NCI-H2171 (cell line): Measurements from ENCODE around the gene CCDC188.

Experiments used
- DNase-seq: peaks from one replicate; lab custom pipeline; 2025; lab: John Stamatoyannopoulos, UW

Gene CCDC188

DNA sequence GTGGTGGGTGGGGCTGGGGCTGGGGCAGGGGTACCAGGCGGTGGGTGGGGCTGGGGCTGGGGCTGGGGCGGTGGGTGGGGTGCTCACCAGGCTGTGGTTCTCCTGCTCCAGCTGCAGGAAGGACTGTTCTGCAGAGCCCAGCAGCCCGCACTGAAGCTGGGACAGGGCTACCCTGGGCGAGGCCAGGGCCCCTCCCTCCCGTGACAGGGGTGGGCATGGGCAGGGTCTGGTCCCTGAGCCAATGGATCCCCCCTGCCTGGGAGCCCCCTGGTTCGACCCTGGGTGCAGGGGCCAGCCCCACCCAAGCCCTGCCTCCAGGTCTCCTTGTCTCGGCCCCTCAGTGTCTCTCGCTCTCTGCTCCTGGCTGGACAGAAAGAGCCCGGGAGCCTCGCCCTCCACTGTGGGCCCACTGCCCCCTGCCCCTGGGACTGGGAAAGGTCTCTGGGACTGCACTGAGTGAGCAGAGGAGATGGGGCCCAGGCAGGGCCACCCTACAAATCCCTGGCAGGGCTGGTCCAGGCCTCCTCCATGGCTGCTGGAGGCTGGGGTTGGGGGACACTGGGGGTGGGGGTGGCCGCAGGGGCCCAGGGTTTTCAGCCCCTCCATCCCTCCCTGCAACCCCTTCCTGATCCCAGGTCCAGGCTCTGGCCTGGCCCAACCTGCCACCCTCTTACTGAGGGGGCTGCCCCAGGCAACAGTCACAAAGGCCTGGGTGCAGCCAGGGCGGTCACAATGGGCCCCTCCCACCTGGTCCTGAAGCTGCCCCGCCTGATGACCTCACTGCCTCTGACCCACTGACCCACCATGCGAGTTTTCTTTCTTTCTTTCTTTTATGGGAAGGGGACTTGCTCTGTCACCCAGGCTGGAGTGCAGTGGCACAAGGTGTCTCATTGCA lies at the start of gene CCDC188:
TSS of gene CCDC188 (minus strand) at position 675 of the 895 bp plus-strand sequence. CDS start at position 606, 69 bp downstream.
- DNase-seq: no peak

GRCh38 chr22:20199906-20200305 lies 49.1 kb upstream of the CCDC188 start:
- no peak for DNase-seq

DNA sequence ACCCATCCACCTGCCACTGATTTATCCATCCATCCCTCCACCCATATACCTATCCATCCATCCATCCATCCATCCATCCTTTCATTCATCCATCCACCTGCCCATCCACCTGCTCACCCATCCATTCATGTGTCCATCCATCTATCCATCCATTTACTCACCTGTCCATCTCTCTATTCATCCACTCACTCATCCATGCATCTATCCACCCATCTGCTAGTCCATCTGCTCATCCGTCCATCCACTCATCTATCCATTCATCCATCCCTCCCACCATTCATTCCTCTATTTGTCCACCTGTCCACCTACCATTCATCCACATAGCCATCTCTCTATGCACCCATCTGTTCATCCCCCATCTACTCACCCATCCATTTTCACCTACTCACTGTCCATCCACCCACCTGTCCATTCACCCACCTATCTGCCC lies 48.6 kb upstream of the CCDC188 start:
- no peak for DNase-seq

DNA sequence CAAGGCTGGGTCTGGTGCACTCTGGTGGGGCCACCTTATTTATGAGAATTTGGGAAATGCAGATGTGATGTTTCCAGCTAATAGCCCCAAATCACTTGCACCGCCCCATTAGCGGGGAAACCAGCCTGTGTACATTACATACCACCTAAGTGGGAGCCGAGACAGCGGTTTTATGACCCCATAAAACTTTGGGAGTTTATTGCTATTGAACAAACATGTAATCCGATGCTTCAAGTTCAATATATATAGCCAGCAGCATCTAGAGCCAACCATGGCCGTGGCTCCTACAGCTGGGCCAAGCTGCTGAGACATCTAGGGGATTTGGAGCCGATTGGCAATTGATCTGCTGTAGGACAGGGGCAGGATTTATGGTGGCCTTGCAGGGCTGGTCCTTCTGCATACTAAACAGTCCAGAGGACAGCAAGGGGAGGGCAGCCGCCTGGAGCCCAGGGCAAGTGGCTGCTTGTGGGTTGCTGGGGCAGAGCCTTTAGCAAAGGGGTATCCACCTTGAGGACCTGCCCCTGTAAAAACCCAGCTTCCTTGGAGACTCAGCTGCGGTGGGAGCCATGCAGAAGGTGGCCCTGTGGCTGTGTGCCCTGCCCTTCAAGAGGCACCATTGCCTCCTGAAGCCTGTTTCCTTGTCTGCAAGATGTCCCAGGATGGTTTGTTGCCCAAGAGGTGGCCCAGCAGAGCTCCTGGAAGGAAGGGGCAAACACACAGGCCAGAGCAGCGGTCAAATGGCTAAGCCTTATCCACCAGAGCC lies 47.9 kb upstream of the CCDC188 start:
- DNase-seq: no peak

DNA sequence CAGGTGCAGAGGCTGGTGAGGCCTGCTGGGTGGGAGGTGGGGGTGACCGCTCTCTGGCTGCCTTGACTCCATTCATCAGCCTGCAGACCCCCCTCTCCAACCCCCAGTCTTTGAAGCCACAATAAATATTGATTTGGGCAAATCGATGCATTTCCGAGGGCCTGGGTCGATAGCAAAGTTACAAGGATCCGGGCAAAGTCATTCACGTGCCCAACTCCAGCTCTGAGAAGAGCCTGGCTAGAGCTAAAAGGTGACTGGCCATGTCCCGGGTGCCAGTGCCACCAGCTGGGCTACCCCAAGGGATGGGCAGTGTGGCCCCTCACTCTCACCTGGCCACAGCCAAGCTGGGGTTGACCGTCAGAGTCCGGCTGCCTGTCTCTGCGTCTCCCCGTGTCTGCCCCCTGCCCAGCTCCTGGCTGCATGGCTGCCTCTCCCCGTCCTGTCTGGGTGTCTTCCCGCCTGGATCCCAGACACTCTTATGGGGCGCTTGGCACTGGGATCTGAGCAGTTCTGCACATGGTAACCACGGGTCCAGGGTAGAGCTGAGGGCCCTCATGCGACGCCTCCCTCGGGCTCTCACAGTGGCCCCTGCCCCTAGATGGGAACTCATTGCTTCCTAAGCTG lies 46.7 kb upstream of the CCDC188 start:
- no peak for DNase-seq

- no peak for DNase-seq
These were observed 45.4 kb upstream of the CCDC188 start for GRCh38 chr22:20196094-20196842.

- DNase-seq: no peak
These were observed 44.1 kb upstream of the CCDC188 start for GRCh38 chr22:20194681-20195593.

DNA sequence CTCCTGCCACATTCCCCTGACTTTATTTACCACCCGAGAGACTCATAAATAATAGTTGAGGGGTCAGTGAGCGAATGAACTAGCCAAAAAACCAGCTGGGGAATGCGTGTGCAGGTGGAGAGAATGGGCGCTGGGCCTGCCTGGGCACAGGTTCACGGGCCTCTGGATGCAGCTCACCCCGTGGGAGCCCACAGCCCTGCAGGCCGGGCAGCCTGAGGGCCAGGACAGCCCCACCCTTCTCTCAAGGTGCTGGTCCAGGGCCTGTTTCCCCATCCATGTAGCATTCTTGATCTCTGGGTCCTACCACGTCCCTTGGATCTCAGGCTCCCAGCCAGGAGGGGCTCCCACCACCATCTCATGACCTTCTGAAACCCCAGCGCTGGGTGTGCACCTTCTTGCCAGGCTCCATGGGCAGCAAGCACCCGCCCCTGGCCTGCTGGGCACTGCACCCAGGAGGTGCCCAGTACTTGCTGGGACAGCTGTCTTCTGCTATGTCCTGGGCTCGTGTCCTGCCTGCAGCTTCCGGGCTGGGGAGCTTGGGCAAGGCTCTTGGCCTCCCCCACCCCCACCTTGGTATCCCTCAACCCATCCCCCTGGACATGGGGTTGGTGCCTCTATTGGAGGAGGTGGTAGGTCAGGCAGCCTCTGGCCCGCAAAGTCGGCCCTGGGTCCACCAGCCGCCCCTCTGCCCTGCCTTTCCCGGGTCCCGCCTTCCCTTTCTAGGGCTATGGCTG lies 43.1 kb upstream of the CCDC188 start:
- no peak for DNase-seq

DNA sequence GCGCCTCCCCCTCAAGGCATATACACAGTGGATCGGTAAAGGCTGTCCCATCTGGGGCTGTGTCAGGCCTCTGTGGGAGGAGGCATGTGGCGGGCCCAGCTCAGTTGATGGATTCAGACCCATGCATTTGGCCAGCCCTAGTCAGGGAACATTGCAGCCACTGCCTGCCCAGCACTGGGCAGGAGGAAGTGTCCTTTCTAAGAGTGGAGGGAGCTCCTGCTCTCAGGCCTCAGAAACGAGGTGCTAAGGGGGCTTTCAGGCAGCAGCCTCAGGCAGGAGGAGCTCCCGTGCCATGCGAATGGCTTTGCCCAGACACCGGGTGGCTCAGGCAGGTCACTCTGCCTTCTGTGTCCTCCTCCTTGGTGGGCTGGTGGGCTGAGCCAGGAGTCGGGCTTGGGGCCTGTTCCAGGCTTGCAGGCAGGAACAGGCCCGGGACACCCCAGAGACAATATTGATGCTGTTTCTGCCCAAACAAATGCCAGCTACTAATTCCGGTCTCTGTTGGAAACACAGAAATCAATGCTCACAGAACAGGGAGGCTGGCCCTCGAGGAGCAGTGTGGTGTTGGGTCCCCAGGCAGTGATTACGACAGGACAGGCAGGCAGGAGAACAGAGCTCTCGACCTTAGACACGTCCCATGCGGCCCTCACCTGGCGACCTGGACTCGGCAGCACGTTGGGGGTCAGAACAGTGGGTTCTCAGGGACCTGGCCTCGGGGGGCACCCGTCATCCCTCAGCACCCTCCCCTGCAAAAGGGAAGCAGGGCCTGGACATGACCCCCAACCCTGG lies 42.3 kb upstream of the CCDC188 start:
- no peak for DNase-seq

- DNase-seq: no peak
These were observed 41.6 kb upstream of the CCDC188 start for GRCh38 chr22:20192293-20192971.

DNA sequence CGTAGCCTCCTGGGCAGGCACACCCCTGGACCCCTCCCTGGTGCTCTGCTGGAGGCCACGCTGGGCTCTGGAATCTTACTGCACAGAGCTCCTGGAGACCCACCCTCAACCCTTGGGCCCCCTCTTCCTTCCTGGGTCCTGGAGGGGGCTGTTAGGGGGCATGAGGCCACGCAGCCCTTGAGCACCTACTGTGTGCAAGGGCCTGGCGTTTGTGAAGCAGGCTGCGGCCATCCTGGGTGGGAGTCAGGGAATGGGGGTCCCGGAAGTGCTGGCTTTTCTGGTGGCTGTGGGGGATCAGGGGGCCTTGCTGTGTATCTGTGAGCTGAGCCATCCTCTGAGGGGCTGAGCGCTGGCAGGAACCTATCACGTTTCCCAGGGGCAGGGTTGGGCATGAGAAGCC lies 40.9 kb upstream of the CCDC188 start:
- DNase-seq: no peak

- no peak for DNase-seq
These were observed 40.2 kb upstream of the CCDC188 start for GRCh38 chr22:20191000-20191515.

DNA sequence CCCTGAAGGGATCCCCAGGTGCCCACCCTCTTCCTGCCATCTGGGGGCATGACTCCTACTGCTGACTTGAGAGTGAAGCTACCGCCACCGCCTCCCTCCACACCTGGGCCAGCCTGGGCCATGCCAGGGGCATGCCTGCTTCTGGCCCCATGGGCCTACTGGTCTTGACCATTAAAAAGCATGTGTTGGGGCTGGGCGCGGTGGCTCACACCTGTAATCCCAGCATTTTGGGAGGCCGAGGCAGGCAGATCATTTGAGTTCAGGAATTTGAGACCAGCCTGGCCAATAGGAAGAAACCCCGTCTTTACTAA lies 37.7 kb upstream of the CCDC188 start:
- DNase-seq: no peak

DNA sequence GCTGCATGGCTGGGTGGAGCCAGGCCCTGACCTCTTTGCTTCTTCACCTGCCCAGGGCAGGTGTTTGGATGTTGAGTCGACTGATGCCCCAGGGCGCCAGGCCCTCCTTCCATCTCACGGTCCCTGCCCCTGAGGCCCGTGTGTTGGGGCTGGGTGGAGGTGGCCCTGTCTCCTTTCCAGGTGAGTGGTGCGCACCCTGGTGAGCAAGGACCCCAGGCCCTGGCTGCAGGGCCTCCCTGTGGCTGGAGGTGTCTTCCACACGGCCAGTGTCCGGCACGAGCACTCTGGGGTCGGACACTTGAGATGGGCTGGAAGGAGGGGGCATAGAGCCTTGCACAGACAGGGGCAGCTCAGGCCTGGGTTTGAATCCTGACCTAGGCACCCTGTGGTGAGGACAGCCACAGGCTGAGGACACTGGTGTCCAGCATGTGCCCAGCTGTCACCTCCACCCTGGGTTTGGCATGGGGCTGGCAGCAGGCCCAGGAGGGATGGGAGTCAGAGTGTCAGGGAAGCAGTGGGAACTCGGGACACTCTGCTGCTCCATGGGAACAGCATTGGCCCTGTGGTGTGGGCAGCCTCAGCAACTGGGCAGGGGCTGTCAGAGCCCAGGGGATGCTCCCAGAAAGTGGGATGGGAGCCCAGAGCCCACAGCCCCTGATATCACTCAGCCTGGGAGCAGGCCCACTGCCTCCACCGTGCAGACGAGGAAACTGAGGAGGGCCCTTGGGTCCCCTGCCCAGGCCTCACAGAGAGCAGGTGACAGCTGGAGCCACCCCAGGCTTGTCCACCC lies 37.1 kb upstream of the CCDC188 start:
- DNase-seq: no peak

DNA sequence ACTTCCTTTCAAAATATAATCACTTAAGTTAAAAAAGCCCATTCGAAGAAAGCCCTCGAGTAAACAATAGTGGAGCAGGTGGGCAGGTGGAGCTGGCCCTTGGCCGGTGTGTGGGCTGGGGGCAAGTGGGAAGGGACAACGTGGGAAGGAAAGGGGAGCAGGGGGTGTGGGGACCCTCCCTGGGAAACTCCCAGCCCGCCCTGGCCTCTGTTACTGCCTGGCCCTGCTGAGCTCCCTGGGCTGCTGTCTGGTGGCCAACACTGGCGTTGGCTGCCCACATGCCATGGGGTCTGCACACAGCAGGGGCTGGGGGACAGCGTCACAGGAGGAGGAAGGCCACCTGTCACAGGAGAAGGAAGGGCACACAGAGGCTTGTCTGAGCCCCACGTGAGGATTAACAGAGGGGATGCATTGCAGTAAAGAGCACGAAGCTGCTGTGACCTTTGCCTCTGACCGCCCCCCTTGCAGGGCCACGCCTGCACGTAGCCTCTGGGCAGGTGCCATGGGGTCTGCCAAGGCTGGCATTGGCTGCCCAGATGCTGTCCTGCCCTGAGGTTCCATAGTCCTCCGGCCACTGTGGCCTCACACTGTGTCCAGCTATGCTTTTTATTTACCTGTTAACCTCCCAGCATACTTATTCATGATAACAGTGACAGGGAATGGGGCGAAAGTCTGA lies 36.2 kb upstream of the CCDC188 start:
- DNase-seq: no peak

GRCh38 chr22:20186183-20186870 lies 35.5 kb upstream of the CCDC188 start:
- DNase-seq: no peak

- DNase-seq: no peak
These were observed 34.9 kb upstream of the CCDC188 start for GRCh38 chr22:20185750-20186149.
